ENCODE data around the gene C9orf72.

The C9orf72 gene

GRCh38 chr9:27584931-27585330 lies 11.7 kb upstream of the C9orf72 start:
- no peaks in the 10 kb centered on the region for H3K36me3 ChIP-seq
- no peak for TF ChIP-seq Cebpa-rat (IDR thresholded peaks at IDR 0.05)
- H3K4me1 ChIP-seq: peaks cover 11% of the 10 kb centered on the region; the same call in 1 of the 2 replicates
- no peaks in the 10 kb centered on the region for H3K27me3 ChIP-seq
- H3K27ac ChIP-seq: no peak overlapping the region
- no peaks in the 10 kb centered on the region for H4K20me1 ChIP-seq
- peaks cover 4% of the 10 kb centered on the region; the same call in 1 of the 2 replicates for H3K9me3 ChIP-seq
- H3K4me2 ChIP-seq: no peak overlapping the region
- no peak overlapping the region for H3K4me3 ChIP-seq
- no peak overlapping the region for H3K9ac ChIP-seq

DNA sequence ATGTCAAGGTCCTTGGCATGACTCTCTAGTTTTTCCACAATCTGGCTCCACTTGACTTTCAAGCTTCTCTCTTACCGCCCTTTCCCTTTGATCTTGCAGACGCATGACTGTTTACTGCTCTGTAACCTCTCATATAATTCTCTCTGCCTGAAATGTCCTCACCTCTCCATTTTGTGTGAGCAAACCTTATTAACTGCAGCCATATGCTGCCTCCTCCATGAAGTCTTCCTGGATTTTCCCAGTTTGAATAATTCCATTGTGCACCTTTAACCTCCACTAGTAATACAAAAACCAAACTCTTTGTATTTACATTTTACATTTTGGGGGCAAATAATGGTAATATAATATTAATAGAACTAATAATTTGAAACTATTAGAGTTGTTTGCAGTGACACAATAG lies 9.5 kb upstream of the C9orf72 start:
- Histone ChIP-seq H3K4me2 (no peak overlapping the region), H3K4me1 (no peaks in the 10 kb centered on the region), H3K36me3 (no peaks in the 10 kb centered on the region), H3K9me3 (peaks cover 10% of the 10 kb centered on the region), H3K27ac (no peak overlapping the region), H3K4me3 (no peak overlapping the region), H3K9ac (no peak overlapping the region), H4K20me1 (no peaks in the 10 kb centered on the region), H3K27me3 (no peaks in the 10 kb centered on the region)
- no peak for TF ChIP-seq Cebpa-rat (IDR thresholded peaks at IDR 0.05)

DNA sequence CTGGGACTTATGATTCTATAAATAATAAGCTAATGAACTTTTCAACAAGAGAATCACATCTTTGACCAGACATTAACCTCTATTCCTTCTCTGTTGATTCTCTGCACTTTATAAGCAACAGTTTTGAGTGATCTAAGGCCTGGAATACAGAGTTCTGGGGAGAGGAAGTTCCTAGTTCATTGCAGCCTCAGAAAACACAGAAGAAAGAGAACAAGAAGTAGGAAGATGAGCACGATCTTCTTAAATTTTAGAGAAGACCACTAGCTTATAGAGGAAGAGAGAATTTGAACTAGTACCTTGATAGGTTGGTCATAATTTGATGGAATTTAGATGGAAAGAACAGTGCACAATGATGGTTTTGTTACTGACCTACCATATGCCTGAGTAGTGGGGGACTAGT lies 8.5 kb upstream of the C9orf72 start:
- Histone ChIP-seq H3K4me1 (no peaks in the 10 kb centered on the region), H3K4me2 (no peak overlapping the region), H3K9me3 (peaks cover 14% of the 10 kb centered on the region), H4K20me1 (no peaks in the 10 kb centered on the region), H3K9ac (no peak overlapping the region), H3K27me3 (no peaks in the 10 kb centered on the region), H3K27ac (no peak overlapping the region), H3K4me3 (no peak overlapping the region), H3K36me3 (no peaks in the 10 kb centered on the region)
- TF ChIP-seq Cebpa-rat (IDR thresholded peaks at IDR 0.05): no peak

DNA sequence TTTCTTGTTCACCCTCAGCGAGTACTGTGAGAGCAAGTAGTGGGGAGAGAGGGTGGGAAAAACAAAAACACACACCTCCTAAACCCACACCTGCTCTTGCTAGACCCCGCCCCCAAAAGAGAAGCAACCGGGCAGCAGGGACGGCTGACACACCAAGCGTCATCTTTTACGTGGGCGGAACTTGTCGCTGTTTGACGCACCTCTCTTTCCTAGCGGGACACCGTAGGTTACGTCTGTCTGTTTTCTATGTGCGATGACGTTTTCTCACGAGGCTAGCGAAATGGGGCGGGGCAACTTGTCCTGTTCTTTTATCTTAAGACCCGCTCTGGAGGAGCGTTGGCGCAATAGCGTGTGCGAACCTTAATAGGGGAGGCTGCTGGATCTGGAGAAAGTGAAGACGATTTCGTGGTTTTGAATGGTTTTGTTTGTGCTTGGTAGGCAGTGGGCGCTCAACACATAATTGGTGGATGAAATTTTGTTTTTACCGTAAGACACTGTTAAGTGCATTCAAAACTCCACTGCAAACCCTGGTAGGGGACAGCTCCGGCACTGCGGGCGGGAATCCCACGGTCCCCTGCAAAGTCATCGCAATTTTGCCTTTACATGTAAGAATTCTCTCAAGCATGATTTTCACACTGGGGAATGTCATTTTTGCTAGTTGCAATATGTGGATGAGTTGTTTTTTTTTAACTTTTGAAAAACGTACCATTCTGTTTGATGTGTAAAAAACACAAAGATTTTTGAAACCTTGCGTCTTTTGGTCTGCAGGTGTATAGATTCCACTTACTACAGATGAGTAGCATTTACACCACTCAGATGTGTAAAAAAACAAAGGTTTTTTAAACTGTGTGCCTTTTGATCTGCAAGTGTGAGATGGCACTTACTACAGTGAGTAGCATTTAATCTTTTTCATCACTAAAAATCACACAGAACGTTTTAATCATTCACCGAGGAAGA lies 631 bp upstream of the C9orf72 start:
- peaks cover 21% of the 10 kb centered on the region for H3K4me1 ChIP-seq
- H4K20me1 ChIP-seq: no peaks in the 10 kb centered on the region; the same call in 1 of the 2 replicates
- H3K9ac ChIP-seq: peak overlapping the region; percentile 79
- peak overlapping the region; percentile 94 for H3K4me3 ChIP-seq
- H3K36me3 ChIP-seq: no peaks in the 10 kb centered on the region
- peaks cover 24% of the 10 kb centered on the region for H3K9me3 ChIP-seq
- peak overlapping the region; percentile 78 for H3K4me2 ChIP-seq
- H3K27me3 ChIP-seq: no peaks in the 10 kb centered on the region
- TF ChIP-seq Cebpa-rat (IDR thresholded peaks at IDR 0.05): peak; percentile 63
- H3K27ac ChIP-seq: peak overlapping the region; percentile 75

DNA sequence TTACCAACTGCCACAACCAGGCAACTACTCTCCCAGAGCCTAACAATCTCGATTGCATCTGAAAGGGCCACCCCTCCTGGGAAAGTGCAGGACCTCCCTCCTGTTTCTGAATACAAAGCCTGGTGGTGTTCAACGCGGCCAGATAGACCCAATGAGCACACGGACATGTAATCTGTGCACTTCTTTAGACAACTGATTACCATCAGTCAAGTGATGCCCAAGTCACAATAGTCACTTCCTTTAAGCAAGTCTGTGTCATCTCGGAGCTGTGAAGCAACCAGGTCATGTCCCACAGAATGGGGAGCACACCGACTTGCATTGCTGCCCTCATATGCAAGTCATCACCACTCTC lies 739 bp downstream of the C9orf72 start:
- Histone ChIP-seq H3K27me3 (no peaks in the 10 kb centered on the region), H3K9ac (peak overlapping the region; percentile 89), H3K36me3 (no peaks in the 10 kb centered on the region), H3K4me2 (peak overlapping the region; percentile 89), H4K20me1 (no peaks in the 10 kb centered on the region; the same call in 1 of the 2 replicates), H3K27ac (peak overlapping the region; percentile 81), H3K4me3 (peak overlapping the region; percentile 94), H3K4me1 (peaks cover 21% of the 10 kb centered on the region), H3K9me3 (peaks cover 14% of the 10 kb centered on the region; the same call in 1 of the 2 replicates)
- TF ChIP-seq Cebpa-rat (IDR thresholded peaks at IDR 0.05): no peak

DNA sequence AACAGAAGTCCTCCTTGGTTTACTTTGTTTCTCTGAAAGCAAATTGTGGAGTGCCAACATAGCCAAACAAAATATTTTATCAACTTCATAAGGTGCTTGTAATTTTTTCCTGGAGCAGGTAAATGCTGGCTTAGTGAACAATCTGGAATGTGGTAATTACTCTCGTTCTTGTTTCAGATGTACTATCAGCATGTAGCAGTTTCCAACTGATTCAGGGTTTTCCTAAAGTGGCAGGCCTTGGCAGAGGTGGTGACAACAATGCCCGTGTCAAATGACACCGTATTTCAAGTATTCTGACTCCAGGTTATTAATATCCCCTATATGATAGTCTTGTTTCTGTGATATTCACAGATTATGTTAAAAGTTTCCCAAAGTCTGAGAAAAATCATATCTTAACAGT lies 1.2 kb downstream of the C9orf72 start:
- Histone ChIP-seq H3K4me1 (peaks cover 21% of the 10 kb centered on the region), H3K36me3 (peaks cover under 1% of the 10 kb centered on the region; the same call in 1 of the 2 replicates), H3K27me3 (no peaks in the 10 kb centered on the region), H3K9ac (0 out of 2 replicates have a peak overlapping the region, but pooled peaks have one; percentile 89), H3K27ac (no peak overlapping the region), H4K20me1 (no peaks in the 10 kb centered on the region; the same call in 1 of the 2 replicates), H3K4me3 (peak overlapping the region; percentile 94), H3K4me2 (peak overlapping the region; percentile 89), H3K9me3 (peaks cover 12% of the 10 kb centered on the region; the same call in 1 of the 2 replicates)
- no peak for TF ChIP-seq Cebpa-rat (IDR thresholded peaks at IDR 0.05)

DNA sequence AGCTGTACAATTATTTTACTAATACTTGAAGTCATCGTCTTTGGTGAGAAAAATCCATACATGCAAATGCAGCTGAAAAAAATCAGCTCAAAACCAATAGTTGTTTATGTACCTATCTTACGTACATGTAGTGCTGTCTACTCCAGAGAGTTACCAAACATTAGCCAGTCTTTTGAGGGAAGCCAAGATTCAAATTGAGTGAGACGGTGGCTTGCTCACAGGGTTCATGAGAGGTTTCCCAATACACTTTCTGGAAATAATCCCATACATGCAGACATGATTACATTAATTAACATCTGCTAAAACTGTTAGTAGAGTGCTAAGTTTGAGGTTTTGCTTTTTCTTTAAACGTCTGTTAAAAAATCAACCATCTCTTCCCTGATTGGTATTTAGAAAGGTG lies 2.3 kb downstream of the C9orf72 start:
- Histone ChIP-seq H3K9ac (no peak overlapping the region), H3K4me1 (peaks cover 21% of the 10 kb centered on the region), H3K27me3 (no peaks in the 10 kb centered on the region), H3K36me3 (peaks cover 6% of the 10 kb centered on the region), H3K4me3 (no peak overlapping the region), H3K9me3 (peaks cover 8% of the 10 kb centered on the region; the same call in 1 of the 2 replicates), H3K27ac (no peak overlapping the region), H4K20me1 (no peaks in the 10 kb centered on the region; the same call in 1 of the 2 replicates), H3K4me2 (no peak overlapping the region)
- TF ChIP-seq Cebpa-rat (IDR thresholded peaks at IDR 0.05): no peak

- Histone ChIP-seq H3K4me1 (peaks cover 18% of the 10 kb centered on the region), H3K9me3 (no peaks in the 10 kb centered on the region), H4K20me1 (no peaks in the 10 kb centered on the region; the same call in 1 of the 2 replicates), H3K9ac (no peak overlapping the region), H3K4me3 (no peak overlapping the region), H3K27ac (no peak overlapping the region), H3K27me3 (no peaks in the 10 kb centered on the region), H3K4me2 (no peak overlapping the region), H3K36me3 (peaks cover 11% of the 10 kb centered on the region)
- no peak for TF ChIP-seq Cebpa-rat (IDR thresholded peaks at IDR 0.05)
These were observed 3.9 kb downstream of the C9orf72 start for GRCh38 chr9:27569406-27569805.

DNA sequence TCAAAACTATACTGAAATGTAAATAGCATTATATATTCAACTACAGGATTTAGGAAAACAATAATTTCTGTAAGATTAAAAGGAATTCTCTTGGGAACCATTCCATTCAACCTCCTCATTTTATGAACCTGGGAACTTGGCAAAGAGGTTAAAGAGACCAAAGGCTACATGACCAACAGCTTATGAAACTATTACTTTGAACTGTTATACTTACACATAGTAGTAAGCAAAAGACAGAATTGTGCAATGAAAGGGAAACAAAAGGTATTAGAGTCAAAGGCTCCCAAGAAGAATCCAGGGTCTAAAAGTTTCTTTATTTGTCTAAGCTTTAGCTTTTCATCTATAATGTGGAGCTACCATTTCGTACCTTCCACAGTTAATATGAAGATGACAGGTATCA lies 7.2 kb downstream of the C9orf72 start:
- Histone ChIP-seq H3K9me3 (no peaks in the 10 kb centered on the region), H3K36me3 (peaks cover 17% of the 10 kb centered on the region), H3K4me1 (no peaks in the 10 kb centered on the region), H4K20me1 (no peaks in the 10 kb centered on the region; the same call in 1 of the 2 replicates), H3K4me2 (no peak overlapping the region), H3K4me3 (no peak overlapping the region), H3K27ac (no peak overlapping the region), H3K9ac (no peak overlapping the region), H3K27me3 (no peaks in the 10 kb centered on the region)
- TF ChIP-seq Cebpa-rat (IDR thresholded peaks at IDR 0.05): no peak

- H3K9ac ChIP-seq: no peak overlapping the region
- H4K20me1 ChIP-seq: no peaks in the 10 kb centered on the region; the same call in 1 of the 2 replicates
- TF ChIP-seq Cebpa-rat (IDR thresholded peaks at IDR 0.05): no peak
- H3K4me3 ChIP-seq: no peak overlapping the region
- H3K36me3 ChIP-seq: peaks cover 21% of the 10 kb centered on the region
- H3K4me1 ChIP-seq: no peaks in the 10 kb centered on the region
- no peaks in the 10 kb centered on the region for H3K27me3 ChIP-seq
- no peak overlapping the region for H3K4me2 ChIP-seq
- H3K27ac ChIP-seq: no peak overlapping the region
- no peaks in the 10 kb centered on the region for H3K9me3 ChIP-seq
These were observed 7.6 kb downstream of the C9orf72 start for GRCh38 chr9:27565696-27566095.

Measured in BLaER1 (cell line).